HG02973 (cell line): ENCODE measurements around the gene SLF2.

ENCODE experiments used
- ATAC-seq: cut with Tn5 transposase; IDR thresholded peaks from one replicate; pipeline ENCODE4 v1.9.1; 2021; ENCODE audit warnings: moderate library complexity; ENCODE audit not compliant: unreplicated experiment

SLF2 gene

DNA sequence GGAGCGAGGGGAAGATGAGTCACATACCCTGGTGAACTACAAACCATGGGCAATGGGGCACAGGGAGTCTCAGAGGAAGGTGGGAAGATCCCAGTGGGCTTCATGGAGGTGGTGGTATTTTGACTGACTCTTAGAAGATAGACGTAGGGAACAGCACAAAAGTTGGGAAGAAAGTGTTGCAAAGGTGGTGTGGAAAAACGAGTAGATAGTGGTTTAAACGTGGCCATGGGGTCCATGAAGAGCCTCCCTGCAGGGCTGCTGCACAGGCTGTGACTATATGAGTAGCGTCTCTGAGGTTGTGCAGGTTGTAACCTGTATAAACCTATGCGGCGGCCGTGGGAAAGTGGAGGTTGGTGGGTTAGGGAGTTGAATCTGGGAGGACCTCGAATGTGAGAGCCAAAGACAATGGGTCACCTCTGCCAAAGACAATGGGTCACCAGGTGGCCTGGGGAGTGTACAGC is 100.6 kb downstream of the SLF2 start:
- ATAC-seq, result no peak

DNA sequence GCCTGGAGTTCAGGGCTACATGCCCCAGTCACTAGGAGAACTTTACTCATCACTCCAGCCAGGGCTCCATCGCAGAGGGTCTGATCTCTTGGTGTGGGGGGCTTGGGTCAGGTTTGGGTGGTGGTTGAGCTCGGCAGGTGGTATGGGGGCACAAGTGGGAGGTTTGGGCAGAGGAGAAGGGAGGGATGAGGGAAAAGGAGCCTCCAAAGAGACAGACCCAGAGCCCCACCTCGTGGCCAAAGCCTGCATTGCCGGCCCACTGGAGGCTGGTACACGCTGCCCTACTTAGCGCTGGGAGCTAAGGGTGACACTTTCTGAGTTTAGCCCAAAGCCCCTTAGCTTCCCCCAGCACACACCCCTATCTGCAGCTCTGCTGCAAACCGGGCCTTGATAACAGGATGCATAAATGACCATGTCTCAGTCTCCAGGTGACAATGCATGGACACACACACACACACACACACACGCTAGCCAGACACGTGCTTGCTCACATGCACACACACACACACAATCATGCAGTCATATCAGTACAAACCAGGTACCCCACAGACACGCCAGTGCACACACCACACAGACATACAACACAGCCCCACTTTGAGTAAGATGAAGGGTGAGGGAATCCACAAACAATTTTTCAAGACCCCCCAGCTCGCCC is 101.6 kb downstream of the SLF2 start:
- ATAC-seq, result no peak
